ENCODE measurements around the gene SELENOF.
"Not testable (repeated sequence)": the region's sequence is repeated elsewhere in the genome, so short reads cannot be mapped to it uniquely, and the experiment has no call there.

The SELENOF gene

DNA sequence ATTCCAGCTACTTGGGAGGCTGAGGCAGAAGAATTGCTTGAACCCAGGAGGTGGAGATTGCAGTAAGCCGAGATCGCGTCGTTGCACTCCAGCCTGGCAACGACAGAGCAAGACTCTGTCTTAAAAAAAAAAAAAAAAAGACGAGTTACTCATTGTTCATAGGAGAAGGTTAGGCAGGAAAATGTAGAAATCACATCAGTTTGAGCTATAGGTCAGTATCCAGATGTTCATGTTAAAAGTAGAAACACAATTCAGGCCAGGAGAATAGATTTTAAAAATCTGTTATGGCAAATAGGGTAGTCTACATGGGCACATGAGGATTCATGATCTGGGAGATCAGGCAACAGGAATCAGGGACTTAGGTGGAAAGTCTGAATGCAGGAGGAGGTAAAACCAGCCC lies 57.7 kb downstream of the SELENOF start:
- no peak for DNase-seq

- DNase-seq: no peak
Observed at GRCh38 chr1:86854352-86854751, 59.6 kb downstream of the SELENOF start.

GRCh38 chr1:86852782-86853408 lies 61.0 kb downstream of the SELENOF start:
- no peak for DNase-seq

- no peak for DNase-seq
Observed at GRCh38 chr1:86852289-86852688, 61.6 kb downstream of the SELENOF start.

DNA sequence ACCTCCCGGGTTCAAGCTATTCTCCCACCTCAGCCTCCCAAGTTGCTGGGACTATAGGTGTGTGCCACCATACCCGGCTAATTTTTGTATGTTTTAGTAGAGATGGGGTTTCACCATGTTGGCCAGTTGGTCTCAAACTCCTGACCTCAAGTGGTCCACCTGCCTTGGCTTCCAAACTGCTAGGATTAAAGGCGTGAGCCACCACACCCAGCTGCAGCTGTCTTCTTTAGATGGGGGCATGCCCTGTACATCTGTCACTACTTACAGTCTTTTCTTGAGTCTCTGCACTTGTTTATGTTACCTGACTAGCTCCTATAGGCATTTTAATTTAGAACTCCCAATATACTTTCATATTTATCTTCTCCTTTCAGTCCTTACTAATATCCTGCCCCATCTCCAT lies 64.2 kb downstream of the SELENOF start:
- DNase-seq: no peak

DNA sequence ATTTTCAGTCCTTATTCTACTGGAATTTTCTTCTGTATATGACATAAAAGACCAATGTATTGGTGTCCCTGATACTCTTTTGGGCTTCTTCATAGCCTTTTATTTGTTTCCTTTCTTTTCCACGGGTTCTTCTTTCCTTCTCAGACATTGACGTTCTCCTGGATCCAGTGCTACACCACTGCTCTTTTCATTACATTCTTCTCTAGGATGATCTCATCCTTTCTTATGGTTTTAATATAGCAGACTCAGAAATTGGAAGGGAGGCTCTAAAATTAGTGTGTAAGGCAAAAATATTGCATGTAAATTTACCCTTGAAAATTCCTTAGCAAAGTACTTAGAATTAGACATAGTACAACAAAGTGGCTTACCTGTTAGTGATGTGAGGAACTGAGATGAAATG lies 65.3 kb downstream of the SELENOF start:
- no peak for DNase-seq

DNA sequence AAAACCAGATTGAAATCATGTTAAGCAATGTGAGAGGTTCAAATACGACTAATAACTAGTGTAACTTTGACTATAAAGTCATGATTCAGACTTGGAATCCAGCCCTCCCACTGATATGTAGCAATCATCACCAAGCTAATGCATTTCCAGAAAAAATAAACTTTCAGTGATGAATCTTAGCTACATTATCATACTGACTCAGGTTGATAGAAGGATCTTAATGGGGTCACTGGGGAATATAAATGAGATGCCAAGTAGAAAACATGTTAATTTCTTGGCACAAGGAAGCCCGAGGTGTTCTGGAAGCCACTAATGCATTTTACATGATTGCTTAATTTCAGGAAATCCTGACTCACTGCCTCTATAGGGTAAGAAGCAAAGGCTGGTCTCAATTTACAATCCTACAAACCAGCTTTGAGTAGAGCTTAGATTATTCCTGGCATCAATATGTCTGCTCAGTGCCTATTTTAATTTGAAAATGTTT lies 67.7 kb downstream of the SELENOF start:
- DNase-seq: no peak

- no peak for DNase-seq
Observed at GRCh38 chr1:86845514-86845913, 68.4 kb downstream of the SELENOF start.

DNA sequence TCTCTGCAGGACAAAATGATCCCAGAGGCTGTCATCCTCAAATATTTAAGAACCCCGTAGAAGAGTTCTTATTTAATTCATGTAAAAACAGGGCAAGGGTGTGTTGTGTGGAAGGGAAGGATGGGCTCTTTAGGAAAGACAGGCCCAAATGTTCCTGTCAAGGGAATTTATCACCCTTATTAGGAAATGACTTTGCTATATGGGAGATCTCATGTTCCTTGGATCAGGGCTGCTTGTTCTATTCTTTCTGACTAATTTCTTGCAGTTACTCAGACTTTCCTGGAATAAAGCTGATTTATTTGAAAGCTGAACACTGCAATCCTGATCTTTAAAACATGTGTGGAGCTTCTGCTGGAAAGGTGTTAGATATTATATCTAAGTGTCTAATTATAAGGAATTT lies 72.8 kb downstream of the SELENOF start:
- DNase-seq: no peak

GRCh38 chr1:86833461-86834215 lies 80.3 kb downstream of the SELENOF start:
- DNase-seq: no peak

DNA sequence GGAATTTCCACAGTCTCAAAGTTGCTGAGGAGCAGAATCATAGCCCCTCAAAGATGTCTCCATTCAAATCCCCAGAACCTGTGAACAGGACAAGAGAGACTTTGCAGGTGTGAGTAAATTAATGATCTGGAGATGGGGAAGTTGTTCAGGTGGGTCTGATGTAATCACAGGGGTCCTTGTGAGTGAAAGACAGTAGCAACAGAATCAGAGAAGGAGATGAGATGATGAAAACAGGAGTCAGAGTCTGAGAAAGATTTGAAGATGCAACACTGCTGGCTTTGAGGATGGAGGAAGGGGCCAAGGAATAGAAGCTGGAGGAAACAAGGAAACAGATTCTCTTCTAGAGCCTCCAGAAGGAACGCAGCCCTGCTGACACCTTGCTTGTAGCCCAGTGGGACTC lies 81.5 kb downstream of the SELENOF start:
- DNase-seq: no peak

- DNase-seq: no peak
Observed at GRCh38 chr1:86829321-86829720, 84.6 kb downstream of the SELENOF start.

DNA sequence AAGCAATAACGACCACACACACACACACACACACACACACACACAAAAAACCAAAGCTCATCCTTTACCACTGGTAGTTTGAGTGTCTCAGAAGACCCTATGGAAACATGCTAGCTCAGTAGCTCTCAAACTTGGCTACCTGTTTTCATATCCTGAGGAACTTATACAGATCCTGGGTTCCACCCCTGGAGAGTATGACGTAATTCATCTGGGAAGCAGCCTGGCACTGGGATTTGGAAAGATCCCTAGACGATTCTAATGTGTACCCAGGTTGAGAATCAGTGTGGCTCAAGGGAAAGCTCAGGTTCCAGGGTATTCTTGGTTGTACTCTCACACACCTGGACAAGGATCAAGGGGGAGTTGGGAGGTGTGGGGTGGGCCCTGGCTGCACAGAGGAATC lies 85.9 kb downstream of the SELENOF start:
- no peak for DNase-seq

DNA sequence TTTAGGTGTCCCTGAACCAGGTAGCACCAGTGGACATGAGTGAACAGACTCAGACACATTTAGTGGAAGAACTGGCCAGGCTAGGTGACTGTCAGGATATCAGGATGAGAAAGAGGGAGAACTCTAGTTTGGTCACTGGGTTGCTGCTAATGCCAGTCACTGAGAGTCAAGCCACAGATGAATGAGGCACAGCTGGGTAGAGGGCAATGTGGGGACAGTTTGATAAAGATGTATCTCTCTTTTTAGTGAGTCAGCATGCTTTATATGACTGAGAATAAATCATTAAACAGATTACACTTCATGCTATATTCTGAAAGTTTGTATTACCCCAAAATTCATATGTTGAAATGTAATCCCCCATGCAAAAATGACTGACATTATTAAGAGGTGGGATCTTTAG lies 87.1 kb downstream of the SELENOF start:
- no peak for DNase-seq

DNA sequence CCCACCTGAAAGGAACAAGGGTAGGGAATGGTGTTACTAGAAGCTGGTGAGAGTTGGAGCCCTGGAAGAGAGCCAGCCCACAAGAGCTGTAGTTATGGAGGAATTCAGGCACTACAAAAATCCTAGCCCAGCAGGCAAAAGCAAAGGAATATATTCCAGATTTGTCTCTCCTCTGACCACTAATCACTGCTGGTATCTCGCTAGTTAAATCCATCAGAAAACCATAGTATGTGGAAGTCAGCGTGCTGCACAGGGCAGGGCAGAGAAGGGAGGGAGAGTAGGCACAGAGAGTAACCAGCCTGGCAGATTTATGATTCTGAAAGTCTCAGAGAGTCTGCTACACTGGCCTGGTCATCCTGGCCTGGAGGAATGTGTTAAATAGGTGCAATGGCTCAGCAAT lies 88.6 kb downstream of the SELENOF start:
- DNase-seq: no peak

DNA sequence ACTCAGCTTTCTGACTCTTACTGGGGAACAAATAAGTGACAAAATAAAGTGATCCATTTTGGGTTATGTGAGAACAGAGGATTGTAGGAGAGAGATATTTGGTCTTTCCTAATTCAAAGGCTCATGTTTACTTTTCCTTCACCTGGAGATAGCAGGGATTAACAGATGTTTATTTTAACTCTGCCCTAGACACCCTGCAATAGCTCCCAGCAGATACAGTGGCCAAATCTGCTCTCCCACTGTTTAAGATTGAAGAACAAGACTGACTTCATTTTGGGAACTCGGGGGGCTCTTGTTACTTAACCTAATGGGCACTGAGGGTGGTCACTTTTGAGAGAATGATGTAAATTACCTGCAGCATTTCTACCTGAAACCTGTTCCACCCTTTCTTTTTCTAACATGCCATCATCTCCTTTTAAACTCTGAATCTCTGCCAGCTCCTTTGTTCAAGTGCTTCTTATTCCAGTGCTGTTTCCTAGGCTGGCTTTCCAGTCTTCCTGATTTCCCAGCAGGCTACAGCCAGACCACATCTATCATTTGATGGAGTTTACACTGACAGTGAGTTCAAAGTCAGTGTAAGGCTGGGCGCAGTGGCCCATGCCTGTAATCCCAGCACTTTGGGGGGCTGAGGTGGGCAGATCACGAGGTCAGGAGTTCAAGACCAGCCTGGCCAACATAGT lies 90.0 kb downstream of the SELENOF start:
- DNase-seq: no peak

DNA sequence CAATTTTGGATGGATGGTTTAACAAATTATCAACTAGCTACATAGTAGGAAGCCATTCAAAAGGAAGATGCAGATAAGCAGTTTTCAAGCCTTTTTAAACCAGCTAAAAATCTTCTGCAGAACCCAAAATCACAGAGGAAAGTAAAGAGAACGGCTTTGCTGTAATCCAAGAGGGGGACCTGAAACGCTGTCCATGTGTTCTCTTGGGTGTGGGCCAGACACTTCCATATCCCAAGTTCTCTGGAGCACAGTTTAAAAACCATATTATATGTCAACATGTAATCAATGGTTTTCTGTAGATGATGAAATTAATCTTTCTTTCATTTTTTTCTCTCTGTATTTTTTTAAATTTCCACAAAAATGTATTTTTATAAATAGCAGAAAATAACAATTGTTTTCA lies 90.5 kb downstream of the SELENOF start:
- DNase-seq: no peak

- no peak for DNase-seq
Observed at GRCh38 chr1:86822459-86822858, 91.5 kb downstream of the SELENOF start.

DNA sequence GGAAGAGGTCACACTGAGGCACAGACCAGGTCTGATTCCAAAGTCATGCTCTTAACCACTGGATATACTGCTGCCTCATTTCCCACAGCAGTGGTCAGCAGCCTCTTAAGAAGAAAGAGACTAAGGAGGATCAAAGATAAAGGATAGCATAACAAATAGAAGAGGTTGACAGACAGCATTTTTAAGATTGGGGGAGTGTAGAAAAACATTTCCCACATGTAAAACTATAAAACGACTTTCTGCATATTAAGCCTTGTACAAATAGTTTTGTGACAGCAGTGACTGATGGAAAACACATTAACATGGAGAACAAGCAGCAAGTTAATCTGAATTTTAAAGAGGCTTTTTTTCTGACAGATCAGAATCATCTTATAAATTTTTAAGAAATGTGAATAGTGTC lies 92.0 kb downstream of the SELENOF start:
- no peak for DNase-seq

- not testable (repeated sequence) for DNase-seq
Observed at GRCh38 chr1:86819970-86820369, 94.0 kb downstream of the SELENOF start.

DNA sequence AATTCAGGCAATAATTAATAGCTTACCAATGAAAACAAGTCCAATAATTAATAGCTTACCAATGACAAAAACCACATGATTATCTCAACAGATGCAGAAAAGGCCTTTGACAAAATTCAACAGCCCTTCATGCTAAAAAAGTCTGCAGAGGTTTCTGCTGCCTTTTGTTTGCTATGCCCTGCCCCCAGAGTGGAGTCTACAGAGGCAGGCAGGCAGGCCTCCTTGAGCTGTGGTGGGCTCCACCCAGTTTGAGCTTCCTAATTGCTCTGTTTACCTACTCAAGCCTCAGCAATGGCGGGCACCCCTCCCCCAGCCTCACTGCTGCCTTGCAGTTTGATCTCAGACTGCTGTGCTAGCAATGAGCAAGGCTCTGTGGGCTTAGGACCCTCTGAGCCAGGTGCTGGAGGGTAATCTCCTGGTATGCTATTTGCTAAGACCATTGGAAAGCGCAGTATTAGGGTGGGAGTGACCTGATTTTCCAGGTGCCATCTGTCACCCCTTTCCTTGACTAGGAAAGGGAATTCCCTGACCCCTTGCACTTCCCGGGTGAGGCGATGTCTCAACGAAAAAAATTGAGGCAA lies 96.6 kb downstream of the SELENOF start:
- DNase-seq: not testable (repeated sequence)

- not testable (repeated sequence) for DNase-seq
Observed at GRCh38 chr1:86814118-86814517, 99.8 kb downstream of the SELENOF start.
